SK-N-SH (cell line): Measurements from ENCODE around the gene FLRT1.

Experiments
- EZH2phosphoT487 ChIP-seq: fragments of 200-600 bp; sonication (generic); IDR thresholded peaks from 2 replicates; pipeline ENCODE4 v1.6.1; 2017; ENCODE audit warnings: low read depth, mixed run types, mild to moderate bottlenecking, antibody characterized with exemption, moderate library complexity, borderline replicate concordance
- FOSL2 ChIP-seq: IDR thresholded peaks from 2 replicates; pipeline ENCODE4 v1.4.0; 2012; ENCODE audit warnings: low read depth, mild to moderate bottlenecking, moderate library complexity, borderline replicate concordance
- GABPA ChIP-seq: IDR thresholded peaks from 2 replicates; pipeline ENCODE4 v1.4.0; 2012; ENCODE audit warnings: low read depth, mild to moderate bottlenecking
- MEF2A ChIP-seq: IDR thresholded peaks from 2 replicates; pipeline ENCODE4 v1.4.0; 2012; ENCODE audit warnings: low read depth, borderline replicate concordance
- MXI1 ChIP-seq: IDR thresholded peaks from 2 replicates; pipeline ENCODE4 v1.6.1; 2012; ENCODE audit warnings: mild to moderate bottlenecking, low read depth, low read length, improper control_type of control experiment
- NFIC ChIP-seq: IDR thresholded peaks from 2 replicates; pipeline ENCODE4 v1.4.0; 2012; ENCODE audit warnings: borderline replicate concordance
- RFX5 ChIP-seq: IDR thresholded peaks from 2 replicates; pipeline ENCODE4 v1.6.1; 2012; ENCODE audit warnings: mild to moderate bottlenecking, improper control_type of control experiment, low read length
- SIN3A ChIP-seq: IDR thresholded peaks from 2 replicates; pipeline ENCODE4 v1.6.1; 2012; ENCODE audit warnings: low read depth, mild to moderate bottlenecking, low read length, moderate library complexity, borderline replicate concordance
- TAF1 ChIP-seq: IDR thresholded peaks from 2 replicates; pipeline ENCODE4 v1.6.1; 2012; ENCODE audit warnings: low read depth, mild to moderate bottlenecking, low read length, moderate library complexity, borderline replicate concordance
- TCF12 ChIP-seq: IDR thresholded peaks from 2 replicates; pipeline ENCODE4 v1.4.0; 2012
- TF ChIP-seq, protein P1 (sequence below): fragments of 150-350 bp; IDR thresholded peaks from 2 replicates; pipeline ENCODE4 v1.6.1; 2017; ENCODE audit warnings: antibody characterized with exemption, low read length, low read depth, borderline replicate concordance
- TF ChIP-seq, protein P2 (sequence below): fragments of 200-600 bp; sonication (generic); IDR thresholded peaks from 2 replicates; pipeline ENCODE4 v1.6.1; 2017; ENCODE audit warnings: antibody characterized with exemption, mild to moderate bottlenecking, moderate library complexity
- TF ChIP-seq, protein P3 (sequence below): IDR thresholded peaks from 2 replicates; pipeline ENCODE4; 2012
- TF ChIP-seq, protein P4 (sequence below): IDR thresholded peaks from 2 replicates; pipeline ENCODE4 v1.6.1; 2012; ENCODE audit warnings: mild to moderate bottlenecking, low read depth, low read length, moderate library complexity

DNA sequence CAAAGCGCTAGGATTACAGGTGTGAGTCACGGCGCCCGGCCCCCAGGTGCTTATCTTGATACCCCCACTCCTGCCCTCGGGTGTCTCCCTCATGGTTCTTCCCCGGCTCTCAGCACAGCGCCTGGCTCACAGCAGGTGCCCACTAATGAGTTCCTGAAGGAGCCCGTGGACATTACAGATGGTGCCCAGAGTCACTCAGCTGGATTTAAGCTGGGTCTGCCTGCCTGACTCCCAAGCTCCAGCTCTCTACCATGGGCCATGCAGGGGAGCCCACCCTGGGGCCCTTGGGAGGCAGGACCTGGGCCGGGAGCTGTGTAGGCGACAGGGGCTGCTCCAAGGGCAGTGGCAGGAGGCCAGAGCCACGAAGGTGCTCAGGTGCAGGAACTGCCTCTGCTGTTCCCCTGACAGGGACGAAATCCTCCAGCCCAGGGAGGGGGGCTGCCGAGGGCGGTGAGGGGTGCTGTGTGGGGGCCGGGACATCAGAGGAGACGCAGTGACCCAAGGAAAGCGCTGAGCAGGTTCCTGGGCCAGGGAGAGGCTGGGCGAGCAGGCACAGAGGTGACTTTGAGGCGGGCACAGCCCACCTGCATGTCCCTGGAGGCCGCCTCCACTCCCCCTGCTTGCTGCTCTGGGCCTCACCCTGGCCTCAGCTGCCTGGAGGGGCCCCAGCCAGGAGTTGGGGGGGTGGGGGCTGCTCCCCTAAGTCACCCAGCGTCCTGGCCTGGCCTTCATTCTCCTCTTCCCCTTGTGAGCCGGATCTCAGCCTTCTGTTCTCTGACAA, 14.6 kb upstream of the FLRT1 start:
- TF ChIP-seq, protein P1, sequence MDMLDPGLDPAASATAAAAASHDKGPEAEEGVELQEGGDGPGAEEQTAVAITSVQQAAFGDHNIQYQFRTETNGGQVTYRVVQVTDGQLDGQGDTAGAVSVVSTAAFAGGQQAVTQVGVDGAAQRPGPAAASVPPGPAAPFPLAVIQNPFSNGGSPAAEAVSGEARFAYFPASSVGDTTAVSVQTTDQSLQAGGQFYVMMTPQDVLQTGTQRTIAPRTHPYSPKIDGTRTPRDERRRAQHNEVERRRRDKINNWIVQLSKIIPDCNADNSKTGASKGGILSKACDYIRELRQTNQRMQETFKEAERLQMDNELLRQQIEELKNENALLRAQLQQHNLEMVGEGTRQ: no peak
- TF ChIP-seq GABPA (no peak), TAF1 (no peak), TCF12 (no peak), EZH2phosphoT487 (no peak), SIN3A (no peak), NFIC (no peak), RFX5 (no peak), MXI1 (no peak), MEF2A (no peak), FOSL2 (no peak)
- TF ChIP-seq, protein P2, sequence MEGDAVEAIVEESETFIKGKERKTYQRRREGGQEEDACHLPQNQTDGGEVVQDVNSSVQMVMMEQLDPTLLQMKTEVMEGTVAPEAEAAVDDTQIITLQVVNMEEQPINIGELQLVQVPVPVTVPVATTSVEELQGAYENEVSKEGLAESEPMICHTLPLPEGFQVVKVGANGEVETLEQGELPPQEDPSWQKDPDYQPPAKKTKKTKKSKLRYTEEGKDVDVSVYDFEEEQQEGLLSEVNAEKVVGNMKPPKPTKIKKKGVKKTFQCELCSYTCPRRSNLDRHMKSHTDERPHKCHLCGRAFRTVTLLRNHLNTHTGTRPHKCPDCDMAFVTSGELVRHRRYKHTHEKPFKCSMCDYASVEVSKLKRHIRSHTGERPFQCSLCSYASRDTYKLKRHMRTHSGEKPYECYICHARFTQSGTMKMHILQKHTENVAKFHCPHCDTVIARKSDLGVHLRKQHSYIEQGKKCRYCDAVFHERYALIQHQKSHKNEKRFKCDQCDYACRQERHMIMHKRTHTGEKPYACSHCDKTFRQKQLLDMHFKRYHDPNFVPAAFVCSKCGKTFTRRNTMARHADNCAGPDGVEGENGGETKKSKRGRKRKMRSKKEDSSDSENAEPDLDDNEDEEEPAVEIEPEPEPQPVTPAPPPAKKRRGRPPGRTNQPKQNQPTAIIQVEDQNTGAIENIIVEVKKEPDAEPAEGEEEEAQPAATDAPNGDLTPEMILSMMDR: no peak
- TF ChIP-seq, protein P3, sequence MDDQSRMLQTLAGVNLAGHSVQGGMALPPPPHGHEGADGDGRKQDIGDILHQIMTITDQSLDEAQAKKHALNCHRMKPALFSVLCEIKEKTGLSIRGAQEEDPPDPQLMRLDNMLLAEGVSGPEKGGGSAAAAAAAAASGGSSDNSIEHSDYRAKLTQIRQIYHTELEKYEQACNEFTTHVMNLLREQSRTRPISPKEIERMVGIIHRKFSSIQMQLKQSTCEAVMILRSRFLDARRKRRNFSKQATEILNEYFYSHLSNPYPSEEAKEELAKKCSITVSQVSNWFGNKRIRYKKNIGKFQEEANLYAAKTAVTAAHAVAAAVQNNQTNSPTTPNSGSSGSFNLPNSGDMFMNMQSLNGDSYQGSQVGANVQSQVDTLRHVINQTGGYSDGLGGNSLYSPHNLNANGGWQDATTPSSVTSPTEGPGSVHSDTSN: no peak
- TF ChIP-seq, protein P4, sequence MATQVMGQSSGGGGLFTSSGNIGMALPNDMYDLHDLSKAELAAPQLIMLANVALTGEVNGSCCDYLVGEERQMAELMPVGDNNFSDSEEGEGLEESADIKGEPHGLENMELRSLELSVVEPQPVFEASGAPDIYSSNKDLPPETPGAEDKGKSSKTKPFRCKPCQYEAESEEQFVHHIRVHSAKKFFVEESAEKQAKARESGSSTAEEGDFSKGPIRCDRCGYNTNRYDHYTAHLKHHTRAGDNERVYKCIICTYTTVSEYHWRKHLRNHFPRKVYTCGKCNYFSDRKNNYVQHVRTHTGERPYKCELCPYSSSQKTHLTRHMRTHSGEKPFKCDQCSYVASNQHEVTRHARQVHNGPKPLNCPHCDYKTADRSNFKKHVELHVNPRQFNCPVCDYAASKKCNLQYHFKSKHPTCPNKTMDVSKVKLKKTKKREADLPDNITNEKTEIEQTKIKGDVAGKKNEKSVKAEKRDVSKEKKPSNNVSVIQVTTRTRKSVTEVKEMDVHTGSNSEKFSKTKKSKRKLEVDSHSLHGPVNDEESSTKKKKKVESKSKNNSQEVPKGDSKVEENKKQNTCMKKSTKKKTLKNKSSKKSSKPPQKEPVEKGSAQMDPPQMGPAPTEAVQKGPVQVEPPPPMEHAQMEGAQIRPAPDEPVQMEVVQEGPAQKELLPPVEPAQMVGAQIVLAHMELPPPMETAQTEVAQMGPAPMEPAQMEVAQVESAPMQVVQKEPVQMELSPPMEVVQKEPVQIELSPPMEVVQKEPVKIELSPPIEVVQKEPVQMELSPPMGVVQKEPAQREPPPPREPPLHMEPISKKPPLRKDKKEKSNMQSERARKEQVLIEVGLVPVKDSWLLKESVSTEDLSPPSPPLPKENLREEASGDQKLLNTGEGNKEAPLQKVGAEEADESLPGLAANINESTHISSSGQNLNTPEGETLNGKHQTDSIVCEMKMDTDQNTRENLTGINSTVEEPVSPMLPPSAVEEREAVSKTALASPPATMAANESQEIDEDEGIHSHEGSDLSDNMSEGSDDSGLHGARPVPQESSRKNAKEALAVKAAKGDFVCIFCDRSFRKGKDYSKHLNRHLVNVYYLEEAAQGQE: no peak
